Central memory CD4-positive, alpha-beta T cell (primary cell): ENCODE data around the gene CARMIL1.
A peak's percentile ranks its signal among the peaks of the same experiment; 100 is the strongest.

Experiments
- DNase-seq: peaks from one replicate; pipeline ENCODE4 v3.0.0; 2022

The CARMIL1 gene

GRCh38 chr6:25535632-25536225 lies 256.6 kb downstream of the CARMIL1 start:
- no peak for DNase-seq

- no peak for DNase-seq
Observed at GRCh38 chr6:25536781-25537180, 257.6 kb downstream of the CARMIL1 start.

- no peak for DNase-seq
Observed at GRCh38 chr6:25537349-25538018, 258.3 kb downstream of the CARMIL1 start.

GRCh38 chr6:25541228-25541627 lies 262.1 kb downstream of the CARMIL1 start:
- no peak for DNase-seq

- no peak for DNase-seq
Observed at GRCh38 chr6:25542984-25543910, 264.1 kb downstream of the CARMIL1 start.

- DNase-seq = no peak
Observed at GRCh38 chr6:25544833-25545232, 265.7 kb downstream of the CARMIL1 start.

- DNase-seq = no peak
Observed at GRCh38 chr6:25547797-25548196, 268.6 kb downstream of the CARMIL1 start.

- DNase-seq = no peak
Observed at GRCh38 chr6:25548451-25548850, 269.3 kb downstream of the CARMIL1 start.

- no peak for DNase-seq
Observed at GRCh38 chr6:25550631-25551030, 271.5 kb downstream of the CARMIL1 start.

- no peak for DNase-seq
Observed at GRCh38 chr6:25553502-25553901, 274.3 kb downstream of the CARMIL1 start.

GRCh38 chr6:25555188-25555587 lies 276.0 kb downstream of the CARMIL1 start:
- DNase-seq = no peak

- DNase-seq = peak; percentile 46
Observed at GRCh38 chr6:25556516-25556915, 277.3 kb downstream of the CARMIL1 start.

- no peak for DNase-seq
Observed at GRCh38 chr6:25558155-25558817, 279.1 kb downstream of the CARMIL1 start.

- no peak for DNase-seq
Observed at GRCh38 chr6:25560865-25561264, 281.7 kb downstream of the CARMIL1 start.

- no peak for DNase-seq
Observed at GRCh38 chr6:25564943-25565342, 285.8 kb downstream of the CARMIL1 start.

GRCh38 chr6:25570578-25570977 lies 291.4 kb downstream of the CARMIL1 start:
- no peak for DNase-seq

- no peak for DNase-seq
Observed at GRCh38 chr6:25576919-25577318, 297.7 kb downstream of the CARMIL1 start.

GRCh38 chr6:25578538-25578937 lies 299.4 kb downstream of the CARMIL1 start:
- no peak for DNase-seq

- DNase-seq = no peak
Observed at GRCh38 chr6:25579391-25579883, 300.3 kb downstream of the CARMIL1 start.

- DNase-seq = no peak
Observed at GRCh38 chr6:25579902-25580495, 300.8 kb downstream of the CARMIL1 start.

- DNase-seq = no peak
Observed at GRCh38 chr6:25582101-25582500, 302.9 kb downstream of the CARMIL1 start.

GRCh38 chr6:25583099-25583498 lies 303.9 kb downstream of the CARMIL1 start:
- DNase-seq = no peak

GRCh38 chr6:25583906-25584305 lies 304.7 kb downstream of the CARMIL1 start:
- no peak for DNase-seq
